GM23338 (cell line): ENCODE data around the gene APBB3. TPM values are rescaled to one million over a fixed set of nuclear protein-coding genes. Genes with fewer than 3 reads are reported as not detected.

ENCODE experiments used
- CTCF ChIP-seq, 2 experiments: fragments of 200-600 bp in 1 of 2; sonication (generic) in 1 of 2; conservative IDR thresholded peaks; 2 replicates each; pipeline versions ENCODE4 v1.5.1 to v1.6.1; 2016 to 2017; ENCODE audit warnings: antibody characterized with exemption in 2 of 2, low read depth in 2 of 2, mild to moderate bottlenecking in 2 of 2, moderate library complexity in 1 of 2
- ETS1 ChIP-seq: IDR thresholded peaks from 2 replicates; pipeline ENCODE4 v1.6.1; 2016; ENCODE audit warnings: antibody characterized with exemption
- EZH2 ChIP-seq: fragments of 200-600 bp; sonication (generic); IDR thresholded peaks from one replicate; pipeline ENCODE4 v1.8.0; 2017; ENCODE audit warnings: antibody characterized with exemption, mild to moderate bottlenecking, low read depth; ENCODE audit not compliant: unreplicated experiment
- EZH2phosphoT487 ChIP-seq: fragments of 200-600 bp; sonication (generic); IDR thresholded peaks from one replicate; pipeline ENCODE4 v1.8.1; 2018; ENCODE audit warnings: antibody characterized with exemption; ENCODE audit not compliant: unreplicated experiment
- JUNB ChIP-seq: IDR thresholded peaks from one replicate; pipeline ENCODE4 v1.6.1; 2016; ENCODE audit warnings: antibody characterized with exemption; ENCODE audit not compliant: unreplicated experiment
- POLR2AphosphoS5 ChIP-seq: IDR thresholded peaks from 2 replicates; pipeline ENCODE4 v1.6.1; 2016; ENCODE audit warnings: antibody characterized with exemption, low read depth
- STAT1 ChIP-seq: IDR thresholded peaks from one replicate; pipeline ENCODE4 v1.6.1; 2016; ENCODE audit warnings: antibody characterized with exemption; ENCODE audit not compliant: unreplicated experiment
- ZNF331 ChIP-seq: fragments of 250-450 bp; sonication (Bioruptor Pico); IDR thresholded peaks from 2 replicates; pipeline ENCODE4 v1.5.0; 2020; ENCODE audit warnings: low read depth, mild to moderate bottlenecking, moderate library complexity
- polyA plus RNA-seq: library from polyadenylated mRNA; unstranded; fragments of >200 nt; fragmentation: Nextera tagmentation; extraction: Ambion mirVana; gene quantifications from 2 replicates; pipeline ENCODE4 v1.2.1, GENCODE V29; 2016
- total RNA-seq: library from RNA; depleted of rRNA; stranded (reverse); fragments of >200 nt; shearing (Covaris generic); gene quantifications from 2 replicates; pipeline ENCODE4 v1.2.3, GENCODE V29; 2014
- TF ChIP-seq, protein P1 (sequence below): fragments of 250-450 bp; sonication (Bioruptor Pico); IDR thresholded peaks from 2 replicates; pipeline ENCODE4 v1.5.0; 2020; ENCODE audit warnings: mild to moderate bottlenecking, moderate library complexity

APBB3 gene
- total and polyA plus RNA-seq, 2 experiments from 2014 or later = 9.0 to 15.4 TPM

- TF ChIP-seq, protein P1, sequence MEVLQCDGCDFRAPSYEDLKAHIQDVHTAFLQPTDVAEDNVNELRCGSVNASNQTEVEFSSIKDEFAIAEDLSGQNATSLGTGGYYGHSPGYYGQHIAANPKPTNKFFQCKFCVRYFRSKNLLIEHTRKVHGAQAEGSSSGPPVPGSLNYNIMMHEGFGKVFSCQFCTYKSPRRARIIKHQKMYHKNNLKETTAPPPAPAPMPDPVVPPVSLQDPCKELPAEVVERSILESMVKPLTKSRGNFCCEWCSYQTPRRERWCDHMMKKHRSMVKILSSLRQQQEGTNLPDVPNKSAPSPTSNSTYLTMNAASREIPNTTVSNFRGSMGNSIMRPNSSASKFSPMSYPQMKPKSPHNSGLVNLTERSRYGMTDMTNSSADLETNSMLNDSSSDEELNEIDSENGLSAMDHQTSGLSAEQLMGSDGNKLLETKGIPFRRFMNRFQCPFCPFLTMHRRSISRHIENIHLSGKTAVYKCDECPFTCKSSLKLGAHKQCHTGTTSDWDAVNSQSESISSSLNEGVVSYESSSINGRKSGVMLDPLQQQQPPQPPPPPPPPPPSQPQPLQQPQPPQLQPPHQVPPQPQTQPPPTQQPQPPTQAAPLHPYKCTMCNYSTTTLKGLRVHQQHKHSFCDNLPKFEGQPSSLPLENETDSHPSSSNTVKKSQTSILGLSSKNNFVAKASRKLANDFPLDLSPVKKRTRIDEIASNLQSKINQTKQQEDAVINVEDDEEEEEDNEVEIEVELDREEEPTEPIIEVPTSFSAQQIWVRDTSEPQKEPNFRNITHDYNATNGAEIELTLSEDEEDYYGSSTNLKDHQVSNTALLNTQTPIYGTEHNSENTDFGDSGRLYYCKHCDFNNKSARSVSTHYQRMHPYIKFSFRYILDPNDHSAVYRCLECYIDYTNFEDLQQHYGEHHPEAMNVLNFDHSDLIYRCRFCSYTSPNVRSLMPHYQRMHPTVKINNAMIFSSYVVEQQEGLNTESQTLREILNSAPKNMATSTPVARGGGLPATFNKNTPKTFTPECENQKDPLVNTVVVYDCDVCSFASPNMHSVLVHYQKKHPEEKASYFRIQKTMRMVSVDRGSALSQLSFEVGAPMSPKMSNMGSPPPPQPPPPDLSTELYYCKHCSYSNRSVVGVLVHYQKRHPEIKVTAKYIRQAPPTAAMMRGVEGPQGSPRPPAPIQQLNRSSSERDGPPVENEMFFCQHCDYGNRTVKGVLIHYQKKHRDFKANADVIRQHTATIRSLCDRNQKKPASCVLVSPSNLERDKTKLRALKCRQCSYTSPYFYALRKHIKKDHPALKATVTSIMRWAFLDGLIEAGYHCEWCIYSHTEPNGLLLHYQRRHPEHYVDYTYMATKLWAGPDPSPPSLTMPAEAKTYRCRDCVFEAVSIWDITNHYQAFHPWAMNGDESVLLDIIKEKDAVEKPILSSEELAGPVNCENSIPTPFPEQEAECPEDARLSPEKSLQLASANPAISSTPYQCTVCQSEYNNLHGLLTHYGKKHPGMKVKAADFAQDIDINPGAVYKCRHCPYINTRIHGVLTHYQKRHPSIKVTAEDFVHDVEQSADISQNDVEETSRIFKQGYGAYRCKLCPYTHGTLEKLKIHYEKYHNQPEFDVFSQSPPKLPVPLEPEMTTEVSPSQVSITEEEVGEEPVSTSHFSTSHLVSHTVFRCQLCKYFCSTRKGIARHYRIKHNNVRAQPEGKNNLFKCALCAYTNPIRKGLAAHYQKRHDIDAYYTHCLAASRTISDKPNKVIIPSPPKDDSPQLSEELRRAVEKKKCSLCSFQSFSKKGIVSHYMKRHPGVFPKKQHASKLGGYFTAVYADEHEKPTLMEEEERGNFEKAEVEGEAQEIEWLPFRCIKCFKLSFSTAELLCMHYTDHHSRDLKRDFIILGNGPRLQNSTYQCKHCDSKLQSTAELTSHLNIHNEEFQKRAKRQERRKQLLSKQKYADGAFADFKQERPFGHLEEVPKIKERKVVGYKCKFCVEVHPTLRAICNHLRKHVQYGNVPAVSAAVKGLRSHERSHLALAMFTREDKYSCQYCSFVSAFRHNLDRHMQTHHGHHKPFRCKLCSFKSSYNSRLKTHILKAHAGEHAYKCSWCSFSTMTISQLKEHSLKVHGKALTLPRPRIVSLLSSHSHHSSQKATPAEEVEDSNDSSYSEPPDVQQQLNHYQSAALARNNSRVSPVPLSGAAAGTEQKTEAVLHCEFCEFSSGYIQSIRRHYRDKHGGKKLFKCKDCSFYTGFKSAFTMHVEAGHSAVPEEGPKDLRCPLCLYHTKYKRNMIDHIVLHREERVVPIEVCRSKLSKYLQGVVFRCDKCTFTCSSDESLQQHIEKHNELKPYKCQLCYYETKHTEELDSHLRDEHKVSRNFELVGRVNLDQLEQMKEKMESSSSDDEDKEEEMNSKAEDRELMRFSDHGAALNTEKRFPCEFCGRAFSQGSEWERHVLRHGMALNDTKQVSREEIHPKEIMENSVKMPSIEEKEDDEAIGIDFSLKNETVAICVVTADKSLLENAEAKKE (CRISPR knock-in tag) = no peak
- no peak for TF ChIP-seq STAT1
- no peak for TF ChIP-seq EZH2phosphoT487
- no peak for TF ChIP-seq CTCF (conservative IDR thresholded peaks at IDR 0.05; ENCODE audit: low read depth in 2 of 2)
- TF ChIP-seq ETS1 = no peak
- TF ChIP-seq EZH2 = no peak
- no peak for TF ChIP-seq JUNB
- no peak for TF ChIP-seq ZNF331 (CRISPR knock-in tag)
- TF ChIP-seq POLR2AphosphoS5 = no peak
Observed at GRCh38 chr5:140550147-140551079, 14.0 kb downstream of the APBB3 start (continued).
